HG02571 (cell line): ENCODE results near the gene PPP1R37.

ENCODE experiments used
- ATAC-seq: cut with Tn5 transposase; IDR thresholded peaks from one replicate; pipeline ENCODE4 v1.9.1; 2021; ENCODE audit warnings: mild to moderate bottlenecking, moderate library complexity; ENCODE audit not compliant: unreplicated experiment

The PPP1R37 gene

DNA sequence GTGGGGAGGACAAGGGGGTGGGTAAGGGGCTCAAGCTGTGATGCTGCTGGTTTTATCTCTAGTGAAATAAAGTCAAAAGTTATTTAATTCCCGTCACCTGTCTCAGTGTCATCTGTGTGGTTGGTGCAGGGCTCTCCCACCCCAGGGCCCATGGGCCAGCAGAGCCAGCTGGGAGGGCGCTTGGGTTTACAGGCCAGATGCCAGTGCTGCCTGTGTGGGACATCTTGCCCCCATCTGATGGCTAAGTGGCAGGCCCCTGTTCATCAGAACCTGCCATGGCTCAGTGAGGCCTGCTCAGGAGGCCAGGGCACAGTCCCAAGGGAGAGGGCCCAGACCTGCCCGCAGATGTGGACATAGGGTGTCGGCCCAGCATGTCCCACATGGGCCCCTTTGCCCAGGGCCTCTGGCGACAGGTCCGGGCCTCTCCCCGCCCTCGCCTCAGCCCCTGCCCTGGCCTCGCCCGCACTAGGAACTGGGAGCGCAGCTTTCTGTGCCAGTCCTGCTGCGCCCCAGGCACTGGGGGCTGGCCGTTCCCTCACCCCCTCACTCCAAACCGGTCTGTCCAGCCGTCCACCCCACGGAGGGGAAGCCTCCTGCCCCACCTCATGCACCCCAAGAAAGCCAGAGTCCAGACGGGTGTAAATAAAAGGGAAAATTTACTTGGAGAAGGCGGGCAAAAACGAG, 22.0 kb upstream of the PPP1R37 start:
- ATAC-seq, result no peak

DNA sequence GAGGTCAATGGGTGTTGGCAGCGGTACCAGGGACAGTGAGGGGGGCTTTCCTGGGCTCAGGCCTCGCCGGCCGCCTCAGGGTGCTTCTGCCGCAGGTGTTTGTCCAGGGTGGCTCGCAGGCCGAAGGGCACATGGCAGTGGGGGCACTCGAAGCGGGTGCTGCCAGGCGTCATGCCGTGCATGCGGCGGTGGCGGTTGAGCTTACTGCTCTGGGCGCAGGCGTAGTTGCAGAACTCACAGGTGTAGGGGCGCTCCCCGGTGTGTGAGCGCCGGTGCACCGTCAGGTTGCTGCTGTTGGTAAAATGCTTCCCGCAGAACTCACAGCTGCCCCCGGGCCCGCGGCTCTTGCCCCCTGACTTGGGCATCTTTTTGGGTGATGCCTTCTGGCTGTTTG, 21.4 kb upstream of the PPP1R37 start:
- no peak for ATAC-seq

DNA sequence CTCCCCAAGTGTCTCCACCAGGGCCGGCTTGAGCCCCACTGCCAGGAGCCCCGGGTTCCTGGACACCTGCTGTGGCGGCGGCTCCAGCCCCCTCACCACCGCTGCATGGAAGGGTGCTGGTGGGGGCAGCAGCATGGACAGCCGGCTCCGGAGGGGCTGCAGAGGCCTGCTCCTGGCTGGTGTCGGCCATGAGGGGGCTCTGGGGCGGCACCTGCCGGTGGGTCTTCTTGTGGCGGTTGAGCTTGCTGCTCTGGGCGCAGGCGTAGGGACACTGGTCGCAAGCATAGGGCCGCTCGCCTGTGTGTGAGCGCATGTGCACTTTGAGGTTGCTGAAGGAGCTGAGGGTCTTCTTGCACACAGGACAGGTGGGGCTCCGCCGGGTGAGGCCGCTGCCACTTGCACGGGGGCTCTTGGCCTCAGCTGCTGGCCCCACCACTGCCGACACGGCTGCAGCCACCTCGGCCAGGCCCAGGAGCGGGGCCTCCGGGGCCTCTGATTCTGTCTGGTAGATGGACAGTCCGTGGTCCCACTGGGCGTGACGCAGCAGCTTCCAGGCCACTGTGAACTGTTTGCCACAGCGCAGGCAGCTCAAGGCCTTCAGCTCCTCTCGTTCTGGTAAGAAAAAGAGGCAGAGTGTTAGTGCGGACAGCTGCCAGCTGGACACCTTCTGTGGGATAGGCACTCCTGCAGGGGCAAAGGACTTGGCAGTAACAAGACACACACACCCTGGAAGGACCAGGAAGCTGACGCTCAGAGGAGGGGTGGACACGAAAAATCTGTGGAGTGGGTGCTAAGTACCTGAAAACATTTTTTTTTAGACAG, 20.8 kb upstream of the PPP1R37 start:
- ATAC-seq, result no peak

DNA sequence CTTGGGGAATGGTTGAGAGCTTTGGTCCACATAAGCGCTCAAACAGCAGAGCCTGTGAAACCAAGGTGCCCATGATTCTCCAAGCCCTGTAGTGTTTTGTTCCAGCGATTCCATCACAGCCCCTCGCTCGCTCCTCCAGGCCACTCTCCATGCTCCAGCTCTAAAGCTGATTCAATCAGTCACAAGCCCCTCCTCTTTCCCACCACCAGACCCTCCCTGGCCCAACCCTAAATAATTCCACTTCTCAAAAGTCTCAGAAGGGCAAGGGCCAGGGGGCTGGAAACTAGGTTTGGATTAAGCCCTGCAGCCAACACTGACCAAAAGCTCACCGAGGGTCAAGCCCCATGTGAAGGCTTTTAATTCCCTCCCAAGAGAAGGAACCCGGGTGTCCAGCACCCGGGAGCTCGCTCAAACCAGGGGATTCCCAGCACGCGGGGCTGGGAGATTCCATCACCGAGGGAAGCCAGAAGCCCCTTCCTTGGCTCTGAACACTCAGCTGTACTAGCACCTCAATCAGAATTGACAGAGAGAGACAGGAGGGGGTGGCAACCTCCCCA, 18.2 kb upstream of the PPP1R37 start:
- ATAC-seq, result no peak

DNA sequence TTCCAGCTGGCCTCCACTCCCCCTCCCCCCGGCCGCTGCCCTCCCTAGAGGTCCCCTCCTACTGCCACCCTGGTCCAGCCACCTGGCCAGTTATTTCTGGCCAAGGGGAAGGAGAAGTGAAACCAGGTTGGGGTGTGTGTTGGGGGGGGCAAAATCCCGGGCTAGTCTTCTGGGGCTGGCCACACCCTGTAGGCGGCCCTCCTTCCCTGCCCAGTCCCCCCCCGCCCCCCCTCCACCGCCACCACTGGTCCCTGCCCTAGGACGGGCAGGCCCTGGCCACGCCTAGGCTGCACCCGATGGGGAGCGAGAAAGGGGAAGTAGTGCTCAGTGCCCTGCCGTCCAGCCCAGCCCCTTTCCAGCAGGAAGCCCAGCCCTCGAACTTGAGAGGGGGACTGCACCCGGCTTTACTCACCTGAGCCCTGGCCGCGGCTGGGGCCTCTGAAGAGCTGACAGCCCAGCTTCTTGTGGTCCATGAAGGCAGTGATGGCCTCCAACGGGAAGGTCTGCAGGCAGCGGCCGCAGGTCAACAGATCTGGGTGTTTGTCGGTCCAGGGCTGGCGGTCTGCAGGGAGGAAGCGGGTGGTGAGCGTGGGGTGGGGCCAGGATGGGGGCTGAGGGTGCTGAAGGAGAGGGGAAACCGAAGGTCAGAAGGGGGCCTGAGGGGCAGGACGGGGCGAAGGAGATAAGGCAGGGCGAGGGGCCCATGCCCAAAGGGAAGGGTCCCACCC, 17.5 kb upstream of the PPP1R37 start:
- ATAC-seq, result peak; percentile 46

DNA sequence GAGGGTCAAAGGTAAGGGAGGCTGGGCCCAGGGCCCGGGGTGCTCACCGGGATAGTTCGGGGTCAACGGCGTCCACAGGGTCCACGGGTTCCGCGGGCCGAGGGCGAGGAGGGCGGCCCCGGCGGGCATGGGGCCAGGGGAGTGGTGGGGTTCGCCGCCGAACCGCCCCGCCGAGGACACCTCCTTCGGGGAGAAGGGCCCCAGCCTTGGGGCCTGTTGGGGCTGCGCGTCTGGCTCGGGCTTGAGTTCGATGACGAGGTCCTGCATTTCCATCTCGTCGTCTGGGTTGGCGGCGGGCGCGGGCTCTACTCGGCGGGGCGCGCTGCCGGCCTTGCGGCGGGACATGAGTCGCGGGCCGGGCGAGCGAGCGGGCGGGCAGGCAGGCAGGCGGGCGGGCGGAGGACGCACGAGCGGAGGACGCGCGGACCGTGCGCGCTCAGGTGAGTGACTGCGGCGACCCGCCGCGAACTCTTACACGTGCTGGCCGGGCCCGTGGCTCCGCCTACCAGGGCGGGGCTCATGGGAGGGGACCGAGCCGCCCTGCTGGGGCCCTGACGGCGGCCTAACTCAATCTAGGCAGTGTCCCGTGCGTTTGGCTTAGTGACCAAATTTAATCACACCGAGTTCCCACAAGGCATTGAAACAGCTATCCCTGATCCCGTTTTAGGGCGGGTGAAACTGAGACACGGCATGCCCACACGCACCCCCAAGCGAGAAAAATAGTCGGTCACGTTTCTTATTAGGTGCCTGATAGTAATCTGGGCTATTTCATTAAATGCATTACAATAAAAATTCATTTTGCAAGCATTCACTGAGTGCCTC, 16.7 kb upstream of the PPP1R37 start, which contains the start of gene ZNF296:
ZNF296 (minus strand) TSS at position 450 of the 822 bp plus-strand sequence; CDS start at position 345, 105 bp downstream.
- peak; percentile 35 for ATAC-seq

DNA sequence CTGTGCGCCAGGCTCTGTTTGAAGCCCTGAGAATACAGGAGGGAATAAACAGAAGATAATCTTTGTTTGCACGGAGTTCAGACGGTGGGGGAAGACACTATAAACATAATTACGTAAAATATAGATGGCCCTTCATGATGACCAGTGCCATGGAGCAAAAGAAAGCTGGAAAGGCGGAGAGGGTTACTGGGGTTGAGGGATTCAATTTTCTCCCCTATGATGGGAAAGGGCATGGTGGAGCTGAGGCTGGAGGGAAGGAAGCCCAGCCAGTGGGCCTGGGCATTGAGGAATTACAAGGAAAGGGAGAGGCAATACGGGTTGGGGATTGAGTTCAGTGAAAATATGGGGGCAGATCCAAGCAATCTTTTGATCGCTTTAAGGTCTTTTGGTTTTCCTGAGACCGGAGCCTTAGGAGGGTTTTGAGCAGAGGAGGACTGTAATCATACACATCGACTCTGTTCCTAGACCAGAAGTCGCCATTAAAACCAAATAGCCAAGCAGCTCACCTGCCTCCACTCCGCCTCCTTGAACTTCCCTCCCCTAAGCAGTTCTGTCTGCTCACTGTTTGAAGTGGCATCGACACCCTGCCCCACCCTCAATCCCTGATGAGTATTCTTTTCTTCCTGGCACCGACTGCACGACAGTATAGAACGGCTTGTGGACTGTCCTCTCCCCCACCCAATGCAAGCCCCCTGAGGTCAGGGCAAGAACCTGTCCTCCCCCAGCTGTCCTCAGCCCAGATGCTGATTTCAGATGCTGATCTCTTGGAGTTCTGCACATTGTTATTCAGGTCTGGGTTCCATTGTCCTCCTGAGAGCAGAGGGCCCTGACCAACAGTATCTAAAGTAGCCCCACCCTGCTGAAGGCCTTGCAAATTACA, 15.9 kb upstream of the PPP1R37 start:
- no peak for ATAC-seq

DNA sequence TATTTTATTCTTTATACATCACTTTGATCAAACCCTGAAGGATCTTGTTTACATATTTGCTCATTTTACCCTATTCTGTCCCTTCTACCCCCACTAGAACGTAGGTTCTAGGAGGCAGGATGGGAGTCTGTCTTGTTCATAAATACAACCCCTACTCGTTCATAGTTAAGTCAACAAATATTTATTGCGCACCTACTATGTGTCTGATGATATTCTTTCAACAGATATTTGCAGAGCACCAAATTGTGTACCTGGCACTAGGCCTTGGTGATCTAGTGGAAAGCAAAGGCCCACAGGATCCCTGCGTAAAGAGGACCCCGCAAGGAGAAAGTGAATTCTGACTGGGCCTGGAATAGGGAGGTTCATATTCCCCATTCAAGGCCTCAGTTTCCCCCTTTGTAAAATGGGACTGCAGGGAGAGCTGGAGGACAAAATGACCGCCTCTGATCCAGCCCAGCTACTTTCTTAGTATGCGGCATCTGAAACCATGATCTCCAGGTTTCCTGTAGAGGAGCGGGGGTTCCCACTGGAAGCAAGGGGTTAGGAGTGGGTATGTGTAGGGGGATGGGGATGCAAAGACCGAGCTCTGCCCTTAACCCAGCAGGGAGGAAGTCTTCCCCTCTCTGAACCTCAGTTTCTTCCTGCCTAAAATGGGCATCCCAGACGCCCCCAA, 14.5 kb upstream of the PPP1R37 start:
- ATAC-seq, result no peak

DNA sequence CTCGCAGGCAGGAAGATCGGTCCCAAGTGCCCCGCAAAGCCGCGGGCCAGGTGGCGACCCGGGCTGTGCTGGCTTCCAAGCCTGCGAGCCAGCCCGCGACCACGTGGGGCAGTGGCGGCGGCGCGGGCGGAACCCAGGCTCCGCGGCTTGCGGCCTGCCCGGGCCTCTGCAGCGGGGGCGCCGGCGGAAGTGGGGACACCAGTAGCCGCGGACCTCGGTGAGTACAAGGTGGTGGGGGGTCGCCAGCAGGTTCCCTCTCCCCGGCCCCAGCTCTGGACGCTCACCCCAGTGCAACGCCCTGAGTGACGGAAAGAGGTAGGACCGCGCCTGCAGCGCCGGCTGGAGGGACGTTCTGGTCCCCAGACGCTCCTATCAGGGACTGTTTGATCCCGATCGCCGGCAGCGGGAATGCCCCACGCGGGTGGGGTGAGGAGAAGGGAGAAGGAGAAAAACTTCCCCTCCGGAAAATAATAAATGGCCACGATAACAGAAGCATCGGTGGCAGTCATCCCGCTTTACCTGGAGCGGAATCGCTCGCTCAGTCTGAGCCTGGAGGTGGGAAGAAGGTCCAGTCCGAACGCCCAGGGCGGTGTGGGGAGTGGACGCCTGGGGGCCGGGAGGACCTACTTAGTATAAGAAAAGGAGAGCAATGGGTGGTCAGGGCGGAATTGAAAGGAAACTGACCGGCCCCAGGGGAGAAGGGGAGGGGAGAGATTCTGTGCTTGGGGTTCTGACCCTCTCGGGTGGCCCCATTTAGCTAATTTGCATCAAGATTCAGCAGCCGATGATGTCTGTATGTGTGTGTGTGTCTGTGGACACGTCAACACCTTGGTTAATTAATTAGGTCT, 13.7 kb upstream of the PPP1R37 start, which contains the start of gene GEMIN7:
GEMIN7 (plus strand) TSS at position 198 of the 848 bp plus-strand sequence. CDS start 10,855 bp downstream, outside the sequence.
- ATAC-seq, result no peak

DNA sequence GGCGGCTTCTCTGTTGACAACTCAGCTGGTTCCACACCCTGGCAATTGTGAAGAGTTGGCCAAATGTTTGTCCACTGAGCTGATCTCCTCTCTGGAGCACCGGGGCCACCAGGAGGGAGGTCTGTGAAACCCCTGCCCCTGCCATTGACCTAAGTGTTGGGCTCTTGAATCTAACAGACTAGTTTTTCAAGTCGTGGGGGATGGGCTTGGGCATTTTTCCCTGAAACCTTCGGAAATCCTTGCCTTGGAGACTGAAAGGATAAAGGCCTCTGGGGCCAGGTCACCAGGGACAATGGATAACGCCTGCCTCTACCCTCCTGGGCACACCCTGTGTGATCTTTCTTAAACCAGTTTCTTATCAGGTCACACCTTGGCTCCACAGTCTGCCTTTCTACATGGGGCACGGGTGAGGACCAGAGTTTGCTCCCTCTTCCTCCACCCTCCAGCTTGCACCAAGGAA, 13.0 kb upstream of the PPP1R37 start:
- no peak for ATAC-seq

DNA sequence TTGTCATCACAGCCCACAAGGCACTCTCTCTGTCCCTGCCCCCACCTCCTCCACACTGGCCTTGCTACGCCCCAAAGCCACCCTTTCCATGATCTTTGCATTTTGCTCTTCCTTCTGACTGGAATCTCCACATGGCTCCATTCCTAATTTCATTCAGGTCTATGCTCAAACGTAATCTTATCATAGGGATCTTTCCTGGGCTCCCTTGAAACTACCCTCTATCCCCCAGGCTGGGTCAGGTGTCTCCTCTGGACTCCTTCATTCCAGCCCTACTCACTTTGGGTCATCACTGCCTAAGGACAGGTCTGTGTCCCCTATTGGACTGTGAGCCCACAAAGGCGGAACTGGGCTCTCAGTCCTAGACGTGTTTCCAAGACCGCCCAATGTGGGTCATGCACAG, 10.8 kb upstream of the PPP1R37 start:
- no peak for ATAC-seq

DNA sequence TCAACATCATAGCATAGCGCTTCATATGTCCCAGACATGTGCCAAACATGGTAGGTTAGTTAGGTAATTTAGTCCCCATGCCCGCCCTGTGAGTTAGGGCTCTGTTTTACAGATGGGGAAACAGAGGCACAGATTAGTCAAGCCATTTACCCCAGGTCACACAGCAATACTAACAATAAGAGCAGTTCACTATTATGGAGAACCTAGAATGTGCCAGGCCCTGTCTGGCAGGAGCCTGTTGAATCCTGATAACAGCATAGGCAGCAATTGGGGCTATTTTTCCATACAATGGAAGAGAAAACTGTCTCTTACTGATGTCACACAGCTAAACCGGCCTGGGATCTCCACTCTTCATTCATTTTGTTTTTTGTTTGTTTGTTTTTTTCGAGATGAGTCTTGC, 6.5 kb upstream of the PPP1R37 start:
- ATAC-seq, result no peak

DNA sequence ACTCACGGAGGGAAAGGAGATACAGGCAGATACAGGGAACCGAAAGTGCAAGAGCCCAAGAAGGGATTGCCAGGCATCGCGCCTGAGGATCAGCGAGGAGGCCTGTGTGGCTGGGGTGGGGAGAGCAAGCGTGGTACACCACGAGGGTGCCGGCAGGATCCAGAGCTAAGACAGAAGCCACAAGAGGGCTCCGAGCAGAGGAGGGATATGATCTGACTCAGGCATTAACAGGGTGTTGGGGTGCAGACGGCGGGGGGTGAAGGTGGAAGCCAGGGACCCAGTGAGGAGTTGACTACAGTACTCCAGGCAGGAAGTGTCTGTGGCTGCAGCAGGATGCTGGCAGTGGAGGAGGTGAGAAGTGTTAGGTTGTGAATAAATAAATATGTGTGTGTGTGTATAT, 5.4 kb upstream of the PPP1R37 start:
- ATAC-seq, result no peak

DNA sequence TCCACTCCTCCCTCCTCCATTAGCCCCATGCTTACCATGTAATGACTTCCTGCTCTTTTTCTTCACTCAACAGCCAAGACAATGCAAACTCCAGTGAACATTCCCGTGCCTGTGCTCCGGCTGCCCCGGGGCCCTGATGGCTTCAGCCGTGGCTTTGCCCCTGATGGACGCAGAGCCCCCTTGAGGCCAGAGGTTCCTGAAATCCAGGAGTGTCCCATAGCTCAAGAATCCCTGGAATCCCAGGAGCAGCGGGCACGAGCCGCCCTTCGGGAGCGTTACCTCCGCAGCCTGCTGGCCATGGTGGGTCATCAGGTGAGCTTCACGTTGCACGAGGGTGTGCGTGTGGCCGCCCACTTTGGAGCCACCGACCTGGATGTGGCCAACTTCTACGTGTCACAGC, 2.9 kb upstream of the PPP1R37 start:
- ATAC-seq, result no peak

DNA sequence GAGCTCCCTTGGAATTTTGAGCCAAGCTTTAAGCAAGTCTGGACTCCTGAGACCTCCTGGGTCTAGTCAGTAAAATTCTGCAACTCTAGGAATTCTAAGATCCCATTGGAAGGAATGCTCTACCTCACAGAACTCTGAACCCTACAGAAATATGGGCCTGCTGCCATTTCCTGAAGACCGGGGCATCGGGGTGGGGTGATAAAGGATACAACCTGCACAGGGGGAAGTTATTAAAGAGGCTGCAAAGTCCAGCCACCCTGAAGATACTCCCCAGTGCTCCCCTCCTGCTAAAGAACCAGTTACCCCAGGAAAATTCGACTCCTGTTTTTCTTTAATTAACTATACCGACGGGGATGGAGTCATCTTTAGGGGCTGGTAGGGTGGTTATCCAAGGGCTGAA, 2.4 kb upstream of the PPP1R37 start:
- no peak for ATAC-seq

DNA sequence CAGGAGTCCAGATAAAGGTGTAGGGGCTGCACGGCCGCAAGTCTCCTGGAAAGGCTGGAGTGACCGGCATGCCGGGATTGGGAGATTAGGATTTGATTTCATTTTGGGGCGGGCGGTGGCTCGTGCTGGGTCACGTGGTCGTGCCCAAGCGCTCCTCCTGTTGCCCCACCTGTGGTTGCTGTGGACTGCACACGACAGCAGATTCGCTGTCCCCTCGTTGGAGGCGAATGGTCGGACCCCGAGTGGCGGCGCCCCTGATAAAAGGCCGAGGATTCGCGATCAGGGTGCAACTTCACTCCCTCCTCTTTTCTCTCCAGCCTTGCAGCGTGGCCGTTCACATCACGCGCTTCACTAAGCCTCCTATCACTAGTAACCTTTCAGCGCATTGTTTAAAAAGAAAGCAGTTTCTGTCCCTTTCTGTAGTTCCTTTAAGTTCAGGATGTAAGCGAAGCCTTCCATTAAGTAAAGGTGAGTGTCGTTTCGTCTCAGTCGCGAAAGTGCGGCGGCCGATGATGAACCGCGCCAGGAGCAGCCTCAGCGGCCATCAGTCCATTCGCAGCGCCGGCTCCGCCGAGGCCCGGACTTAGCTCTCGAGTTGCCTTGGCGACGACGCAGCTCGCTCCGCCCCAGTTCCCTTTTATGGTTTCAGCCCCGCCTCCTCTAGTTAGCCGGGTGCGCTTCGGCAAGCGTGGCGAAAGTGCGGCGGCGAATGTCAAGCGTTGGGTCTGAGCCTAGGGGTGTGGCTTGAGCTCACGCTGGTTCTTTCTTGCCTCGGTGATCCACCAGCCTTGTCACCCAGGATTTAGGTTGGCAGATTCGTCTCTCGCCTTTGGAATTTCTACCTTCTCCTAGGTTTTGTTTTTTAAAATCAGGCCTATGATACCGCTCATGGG, 1.7 kb upstream of the PPP1R37 start:
- ATAC-seq, result peak; percentile 58

DNA sequence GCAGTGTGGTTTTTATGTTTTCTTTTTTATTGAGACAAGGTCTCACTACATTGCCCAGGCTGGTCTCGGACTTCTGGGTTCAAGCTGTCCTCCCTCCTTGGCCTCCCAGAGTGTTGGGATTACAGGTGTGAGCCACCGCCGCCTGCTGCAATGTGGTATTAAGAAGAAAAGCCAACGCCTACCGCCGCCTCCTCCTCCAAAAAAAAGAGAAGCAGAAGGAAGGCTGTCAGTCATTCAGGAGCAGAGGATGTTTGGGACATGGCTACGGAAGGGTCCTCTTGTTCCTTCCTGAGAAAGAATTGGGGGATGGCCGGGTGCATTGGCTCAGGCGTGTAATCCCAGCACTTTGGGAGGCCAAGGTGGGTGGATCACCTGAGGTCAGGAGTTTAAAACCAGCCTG, 1.2 kb downstream of the PPP1R37 start:
- no peak for ATAC-seq
